Measurements from ENCODE around the gene CCDC40.

DNA sequence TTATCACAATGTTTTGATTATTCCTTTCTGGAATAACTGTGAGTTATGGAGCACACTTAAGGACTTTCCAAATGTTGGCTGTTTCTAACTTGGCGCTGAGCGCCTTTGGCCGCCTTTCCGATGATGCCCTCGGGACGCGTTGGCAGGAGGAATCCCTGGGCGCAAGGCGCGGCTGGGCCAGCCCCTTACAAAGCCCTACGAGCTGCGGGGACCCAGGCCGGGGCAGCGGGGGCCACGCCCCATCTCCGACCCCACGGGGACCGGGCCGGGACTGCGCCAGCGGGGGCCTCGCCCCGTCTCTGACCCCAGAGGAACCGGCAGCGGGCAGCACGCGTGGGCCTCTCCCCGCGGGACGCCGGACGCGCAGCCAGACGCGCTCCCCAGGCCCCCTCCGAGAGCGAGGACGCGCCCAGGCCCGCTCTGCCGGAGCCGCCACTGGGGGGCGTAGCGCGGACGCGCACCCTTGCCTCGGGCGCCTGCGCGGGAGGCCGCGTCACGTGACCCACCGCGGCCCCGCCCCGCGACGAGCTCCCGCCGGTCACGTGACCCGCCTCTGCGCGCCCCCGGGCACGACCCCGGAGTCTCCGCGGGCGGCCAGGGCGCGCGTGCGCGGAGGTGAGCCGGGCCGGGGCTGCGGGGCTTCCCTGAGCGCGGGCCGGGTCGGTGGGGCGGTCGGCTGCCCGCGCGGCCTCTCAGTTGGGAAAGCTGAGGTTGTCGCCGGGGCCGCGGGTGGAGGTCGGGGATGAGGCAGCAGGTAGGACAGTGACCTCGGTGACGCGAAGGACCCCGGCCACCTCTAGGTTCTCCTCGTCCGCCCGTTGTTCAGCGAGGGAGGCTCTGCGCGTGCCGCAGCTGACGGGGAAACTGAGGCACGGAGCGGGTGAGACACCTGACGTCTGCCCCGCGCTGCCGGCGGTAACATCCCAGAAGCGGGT is 64.8 kb downstream of the CCDC40 start, which contains the start of gene GAA:
- TF ChIP-seq CTCF (IDR thresholded peaks at IDR 0.05) (peak in 3 of 4 experiments; percentile 37 to 87 (median 47)), POLR2AphosphoS5 (IDR thresholded peaks at IDR 0.05) (peak in 3 of 4 donors; percentile 31 to 60 (median 55))
